Suppressor macrophage (primary cell): ENCODE data around the gene FGF2.
"Not testable (repeated sequence)": the region's sequence is repeated elsewhere in the genome, so short reads cannot be mapped to it uniquely, and the experiment has no call there.

Experiments used
- DNase-seq, 4 experiments: peaks; one replicate each; pipeline ENCODE4 v3.0.0-alpha.2; 2020 to 2022

Gene FGF2

GRCh38 chr4:122814426-122814825, 12.2 kb upstream of the FGF2 start:
- DNase-seq, result no peak

GRCh38 chr4:122815248-122815647, 11.4 kb upstream of the FGF2 start:
- no peak for DNase-seq

DNA sequence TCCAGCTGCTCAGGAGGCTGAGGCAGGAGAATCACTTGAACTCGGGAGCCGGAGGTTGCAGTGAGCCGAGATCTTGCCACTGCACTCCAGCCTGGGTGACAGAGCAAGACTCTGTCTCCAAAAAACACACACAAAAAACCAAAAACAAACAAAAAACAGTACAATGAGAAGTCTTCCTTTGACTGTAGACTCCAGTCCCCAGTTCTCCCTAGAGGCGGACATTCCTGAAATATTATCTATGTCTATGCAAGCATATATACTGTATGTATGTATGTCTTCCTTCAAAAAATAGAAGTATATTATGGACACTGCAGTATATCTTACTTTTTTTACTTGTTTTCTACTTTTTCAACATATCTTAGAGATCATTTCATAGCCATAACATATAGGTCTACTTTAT, 10.2 kb upstream of the FGF2 start:
- no peak for DNase-seq

GRCh38 chr4:122819708-122820449, 6.8 kb upstream of the FGF2 start:
- no peak for DNase-seq

DNA sequence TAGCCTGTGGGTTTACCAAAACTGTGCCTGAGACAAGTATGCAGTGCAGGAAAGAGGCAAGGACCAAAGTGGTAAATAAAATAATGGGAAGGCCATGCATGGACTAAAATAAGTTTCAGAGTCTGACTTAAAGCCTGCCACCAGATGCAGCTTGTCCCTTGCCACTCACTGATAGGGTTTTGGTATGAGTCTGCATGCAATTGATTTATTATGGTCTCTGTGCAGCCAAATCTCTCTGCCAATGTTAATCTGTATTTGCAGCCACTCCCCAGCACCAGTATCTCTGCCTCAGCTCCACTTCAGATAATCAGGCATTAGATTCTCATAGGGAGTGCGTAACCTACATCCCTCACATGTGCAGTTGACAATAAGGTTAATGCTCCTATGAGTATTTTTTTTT, 5.5 kb upstream of the FGF2 start:
- DNase-seq, result no peak

DNA sequence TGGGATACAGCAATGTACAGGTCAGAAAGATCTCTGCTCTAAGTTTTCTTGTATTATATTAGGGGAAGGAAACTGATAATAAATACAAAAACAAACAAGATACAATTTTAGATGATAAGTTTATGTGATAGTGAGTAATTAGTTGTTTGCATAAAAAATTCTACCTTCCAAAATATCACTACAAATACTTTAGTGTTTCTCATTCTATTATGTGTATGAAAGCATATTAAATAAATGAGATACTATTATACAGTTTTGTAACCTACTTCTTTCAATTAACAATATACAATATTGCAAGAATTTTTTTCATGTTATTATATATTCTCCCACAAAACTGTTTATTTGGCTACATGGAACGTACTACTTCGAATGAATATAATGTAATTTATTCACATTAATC, 4.2 kb upstream of the FGF2 start:
- no peak for DNase-seq

- no peak for DNase-seq
Measured at GRCh38 chr4:122823476-122823875, 3.2 kb upstream of the FGF2 start.

GRCh38 chr4:122824616-122825015, 2.0 kb upstream of the FGF2 start:
- no peak for DNase-seq

DNA sequence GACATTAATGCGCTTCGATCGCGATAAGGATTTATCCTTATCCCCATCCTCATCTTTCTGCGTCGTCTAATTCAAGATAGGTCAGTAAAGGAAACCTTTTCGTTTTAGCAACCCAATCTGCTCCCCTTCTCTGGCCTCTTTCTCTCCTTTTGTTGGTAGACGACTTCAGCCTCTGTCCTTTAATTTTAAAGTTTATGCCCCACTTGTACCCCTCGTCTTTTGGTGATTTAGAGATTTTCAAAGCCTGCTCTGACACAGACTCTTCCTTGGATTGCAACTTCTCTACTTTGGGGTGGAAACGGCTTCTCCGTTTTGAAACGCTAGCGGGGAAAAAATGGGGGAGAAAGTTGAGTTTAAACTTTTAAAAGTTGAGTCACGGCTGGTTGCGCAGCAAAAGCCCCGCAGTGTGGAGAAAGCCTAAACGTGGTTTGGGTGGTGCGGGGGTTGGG, 528 bp upstream of the FGF2 start:
- no peak for DNase-seq

DNA sequence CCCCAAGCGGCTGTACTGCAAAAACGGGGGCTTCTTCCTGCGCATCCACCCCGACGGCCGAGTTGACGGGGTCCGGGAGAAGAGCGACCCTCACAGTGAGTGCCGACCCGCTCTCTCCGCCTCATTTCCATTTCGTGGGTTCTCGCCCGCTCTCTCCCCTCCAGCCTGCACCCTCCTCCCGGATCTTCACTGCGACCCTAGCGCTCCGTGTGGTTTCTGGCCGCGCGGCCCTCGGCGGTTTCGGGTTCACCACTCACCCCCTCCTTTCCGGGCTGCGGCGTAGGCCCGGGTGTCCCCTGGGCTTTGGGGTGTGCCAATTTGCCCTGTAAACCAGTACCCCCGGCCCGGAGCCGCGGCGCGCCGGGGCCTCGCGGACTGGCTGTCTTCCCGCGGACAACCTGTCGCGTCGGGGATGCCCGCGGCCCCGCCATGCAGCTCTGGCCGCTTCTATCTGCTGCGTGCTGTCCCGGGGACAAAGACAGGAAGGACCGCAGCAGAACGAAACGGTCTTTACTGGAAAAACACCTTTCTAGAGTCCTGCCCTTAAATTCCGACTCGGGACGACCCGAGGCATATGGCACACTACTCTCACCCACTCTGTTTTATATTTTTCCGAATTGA, 737 bp downstream of the FGF2 start:
- DNase-seq, result peak in 3 of 4 experiments; percentile 2 to 27 (median 9)

DNA sequence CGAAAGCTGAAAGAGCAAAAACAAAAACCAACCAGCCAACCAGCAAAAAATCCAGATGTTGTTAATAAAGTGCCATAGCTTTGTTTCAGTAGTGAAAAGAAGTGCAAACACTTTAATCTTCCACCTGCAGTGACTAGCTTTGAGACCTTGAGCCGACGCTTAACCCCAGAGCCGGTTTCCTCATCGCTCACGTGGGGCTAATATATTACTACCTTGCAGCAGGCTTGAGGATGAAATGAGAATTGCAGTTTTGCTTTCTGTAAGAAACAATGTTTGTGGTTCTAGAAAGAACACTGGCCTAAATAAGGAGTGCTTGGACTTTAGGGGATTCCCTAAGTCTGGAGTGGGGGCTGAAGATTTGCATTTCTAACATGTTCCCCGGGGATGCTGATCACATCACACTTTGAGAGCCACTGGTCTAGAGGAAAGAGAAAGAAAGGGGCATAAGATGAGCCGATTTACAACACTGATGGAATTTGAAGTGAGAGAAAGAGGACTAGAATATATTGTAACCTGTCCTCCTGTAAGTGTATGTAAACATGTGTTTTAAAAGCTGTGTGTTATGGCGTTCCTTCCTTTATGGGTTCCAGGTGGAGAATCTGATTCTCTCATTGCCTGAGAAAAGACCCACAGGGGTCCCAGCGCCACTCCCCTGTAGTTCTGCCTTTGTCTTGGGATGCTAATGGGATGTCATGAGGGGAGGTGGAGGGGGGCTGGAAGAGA, 1.4 kb downstream of the FGF2 start:
- DNase-seq, result peak; percentile 7 to 26 (median 16)

GRCh38 chr4:122830426-122831095, 3.9 kb downstream of the FGF2 start:
- no peak for DNase-seq

GRCh38 chr4:122831515-122832196, 5.0 kb downstream of the FGF2 start:
- DNase-seq, result no peak

DNA sequence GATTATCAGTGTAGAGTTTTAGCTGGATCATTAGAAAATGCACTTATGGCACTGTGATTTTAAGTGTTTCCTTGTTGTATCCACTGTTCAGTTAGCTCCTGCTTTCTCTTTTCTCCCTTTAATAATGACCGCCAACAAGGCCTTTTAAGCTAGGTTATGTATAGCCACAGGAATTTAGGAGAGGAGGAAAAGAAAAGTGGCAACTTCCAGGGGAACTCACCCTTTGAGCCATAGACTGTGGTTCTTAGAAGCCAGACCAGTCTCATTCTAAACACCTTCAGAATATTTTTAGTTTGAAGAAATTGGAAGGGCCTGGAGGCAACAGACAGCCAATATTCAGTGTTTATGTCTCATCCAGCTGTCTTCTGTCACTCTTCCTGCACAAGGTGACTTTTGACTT, 6.1 kb downstream of the FGF2 start:
- DNase-seq, result no peak

DNA sequence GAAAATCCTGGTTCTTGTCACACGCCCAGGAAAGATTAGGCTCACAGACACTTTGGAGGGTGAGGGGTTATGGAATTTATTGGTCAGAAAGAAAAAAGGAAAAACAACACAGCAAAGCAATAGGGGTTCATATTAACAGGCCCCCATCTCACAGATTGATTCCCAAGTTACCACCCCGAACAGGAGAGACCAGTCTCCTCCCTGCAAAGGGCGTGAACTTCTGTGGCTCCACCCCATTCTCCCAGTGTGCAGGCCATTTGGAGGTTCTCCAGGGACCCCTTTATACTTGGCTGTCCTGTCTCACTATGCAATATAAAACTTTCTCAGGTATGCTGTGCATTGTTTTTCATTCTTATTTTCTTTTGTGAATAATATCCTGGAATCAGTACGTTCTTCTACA, 7.4 kb downstream of the FGF2 start:
- DNase-seq, result no peak

DNA sequence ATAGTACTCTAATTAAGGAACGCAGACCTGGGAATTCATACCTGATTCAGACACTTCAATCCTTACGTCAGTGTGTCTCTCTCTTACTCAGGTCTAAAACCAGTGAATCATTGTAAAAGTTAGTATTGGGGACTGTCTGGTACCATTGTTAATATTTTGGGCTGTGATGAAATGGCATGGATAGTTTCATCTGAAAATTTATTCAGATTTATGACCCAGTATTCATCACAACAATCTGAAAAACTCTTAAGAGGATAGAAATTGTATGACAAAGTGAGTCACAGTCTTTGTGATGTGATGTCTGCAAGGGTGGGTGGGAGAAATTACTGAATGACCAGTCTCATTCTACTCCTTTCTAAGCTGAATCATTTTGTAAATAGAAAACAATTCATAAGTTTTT, 10.3 kb downstream of the FGF2 start:
- DNase-seq, result no peak

- DNase-seq, result no peak
Measured at GRCh38 chr4:122838034-122838433, 11.4 kb downstream of the FGF2 start.

DNA sequence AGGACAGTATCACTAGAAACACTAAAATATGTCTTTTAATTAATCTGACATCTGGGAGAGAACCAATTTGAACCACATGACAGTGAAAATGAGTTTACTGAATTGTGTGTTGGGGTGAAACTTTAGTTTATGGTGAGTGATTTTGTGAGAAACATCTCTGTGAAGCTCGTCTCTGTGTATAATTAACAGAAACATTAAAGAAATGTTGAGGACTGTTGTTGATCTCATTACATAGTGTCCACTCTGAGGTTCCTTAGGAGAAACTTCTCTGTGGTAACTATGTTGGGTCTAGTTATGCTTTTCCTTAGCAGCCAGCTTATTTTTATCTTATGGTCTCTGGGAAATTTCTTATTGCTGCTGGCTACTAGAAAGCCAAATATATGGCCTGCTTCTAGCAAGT, 15.8 kb downstream of the FGF2 start:
- DNase-seq, result no peak

DNA sequence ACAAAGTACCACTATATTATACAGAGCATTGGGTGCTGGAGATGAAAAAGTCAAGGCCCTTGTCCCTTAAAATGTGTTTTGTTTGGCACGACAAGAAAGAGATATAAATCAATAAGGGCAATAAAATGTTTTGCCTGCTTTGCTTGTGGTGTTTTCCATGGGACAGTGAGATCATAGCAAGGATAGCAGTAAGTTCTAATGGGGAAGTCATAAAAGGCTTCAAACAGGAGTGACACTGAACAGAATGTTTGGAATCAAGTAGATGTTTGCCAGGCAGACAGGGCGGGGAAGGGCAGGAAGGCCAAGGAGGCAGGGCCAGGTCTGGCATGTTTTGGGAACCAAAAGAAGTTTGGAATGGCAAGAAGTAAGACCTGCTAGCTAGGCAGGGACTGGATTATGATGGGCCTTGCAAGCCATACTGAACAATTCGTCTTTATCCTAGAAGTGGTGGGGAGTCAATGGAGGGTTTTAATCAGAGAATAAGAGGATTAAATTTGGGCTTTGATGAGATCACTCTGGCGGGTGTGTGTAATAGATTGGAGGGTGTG, 16.4 kb downstream of the FGF2 start:
- DNase-seq, result no peak

DNA sequence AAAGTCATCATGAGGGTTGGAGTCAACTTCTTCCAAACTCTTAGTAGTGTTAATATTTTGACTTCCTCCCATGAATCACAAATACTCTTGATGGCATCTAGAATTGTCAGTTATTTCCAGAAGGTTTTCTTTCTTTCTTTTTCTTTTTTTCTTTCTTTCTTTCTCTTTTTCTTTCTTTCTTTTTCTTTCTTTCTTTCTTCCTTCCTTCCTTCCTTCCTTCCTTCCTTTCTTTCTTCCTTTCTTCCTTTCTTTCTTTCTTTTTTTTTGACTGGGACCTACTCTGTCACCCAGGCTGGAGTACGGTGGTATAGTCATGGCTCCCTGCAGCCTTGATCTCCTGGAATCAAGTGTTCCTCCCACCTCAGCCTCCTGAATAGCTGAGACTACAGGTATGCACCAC, 17.8 kb downstream of the FGF2 start:
- DNase-seq, result not testable (repeated sequence)

DNA sequence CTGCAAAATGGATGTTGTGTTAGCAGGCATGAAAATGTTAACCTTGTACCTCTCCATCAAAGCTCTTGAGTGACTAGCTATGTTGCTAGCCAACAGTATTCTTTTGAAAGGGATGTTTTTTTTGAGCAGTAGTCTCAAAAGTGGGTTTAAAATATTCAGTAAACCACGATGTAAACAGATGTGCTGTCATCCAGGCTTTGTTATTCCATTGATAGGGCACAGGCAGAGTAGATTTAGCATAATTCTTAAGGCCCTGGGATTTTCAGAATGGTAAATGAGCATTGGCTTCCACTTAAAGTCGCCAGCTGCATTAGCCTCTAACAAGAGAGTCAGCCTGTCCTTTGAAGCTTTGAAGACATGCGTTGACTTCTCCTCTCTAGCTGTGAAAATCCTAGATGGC, 18.4 kb downstream of the FGF2 start:
- DNase-seq, result no peak

DNA sequence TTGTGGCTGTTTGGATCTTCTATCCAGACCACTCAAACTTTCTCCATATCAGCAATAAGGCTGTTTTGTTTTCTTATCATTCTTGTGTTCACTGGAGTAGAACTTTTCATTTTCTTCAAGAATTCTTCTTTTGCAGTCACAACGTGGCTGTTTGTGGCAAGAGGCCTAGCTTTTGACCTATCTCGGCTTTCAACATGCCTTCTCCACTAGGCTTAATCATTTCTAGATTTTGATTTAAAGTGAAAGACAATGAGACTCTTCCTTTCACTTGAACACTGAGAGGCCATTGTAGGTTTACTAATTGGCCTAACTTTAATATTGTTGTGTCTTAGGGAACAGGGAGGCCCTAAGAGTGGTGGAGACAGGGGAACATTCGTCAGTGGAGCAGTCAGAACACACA, 19.1 kb downstream of the FGF2 start:
- no peak for DNase-seq
